Thyroid gland (tissue), 4 donors: Measurements from ENCODE around the gene SHC4.

Source experiments
- POLR2A ChIP-seq, 2 donors: fragments of 450-650 bp; IDR thresholded peaks; one replicate each; pipeline ENCODE4 v1.6.1; 2017; ENCODE audit warnings: antibody characterized with exemption in 2 of 2, mild to moderate bottlenecking in 2 of 2, moderate library complexity in 1 of 2
- TF ChIP-seq, protein P1 (sequence below), 6 experiments: fragments of 200-600 bp in 3 of 6; fragments of 450-650 bp in 3 of 6; sonication (generic) in 3 of 6; IDR thresholded peaks; one replicate each; pipeline ENCODE4 v1.5.1; 2016 to 2019; ENCODE audit warnings: antibody characterized with exemption in 6 of 6, mild to moderate bottlenecking in 2 of 6, inconsistent platforms in 1 of 6, moderate library complexity in 1 of 6

DNA sequence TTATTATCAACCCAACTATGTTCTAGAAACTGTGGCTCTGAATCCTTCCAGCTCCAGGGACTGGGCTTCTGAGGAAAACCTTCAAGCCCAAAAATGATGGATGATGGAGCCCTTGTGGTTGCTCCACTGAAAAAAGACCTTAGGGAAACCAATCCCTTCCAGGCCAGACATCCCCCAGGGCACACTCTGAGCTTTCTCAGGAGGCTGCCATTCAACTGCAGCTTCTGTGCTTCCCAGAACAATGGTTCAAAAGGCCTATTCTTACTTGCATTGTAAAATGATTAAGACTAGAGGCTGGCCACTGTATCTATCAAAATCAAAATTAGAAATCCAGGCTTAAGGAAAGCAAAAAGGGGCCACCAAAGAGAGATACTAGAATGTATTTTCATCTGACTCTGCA lies 58.5 kb downstream of the SHC4 start:
- TF ChIP-seq, protein P1, sequence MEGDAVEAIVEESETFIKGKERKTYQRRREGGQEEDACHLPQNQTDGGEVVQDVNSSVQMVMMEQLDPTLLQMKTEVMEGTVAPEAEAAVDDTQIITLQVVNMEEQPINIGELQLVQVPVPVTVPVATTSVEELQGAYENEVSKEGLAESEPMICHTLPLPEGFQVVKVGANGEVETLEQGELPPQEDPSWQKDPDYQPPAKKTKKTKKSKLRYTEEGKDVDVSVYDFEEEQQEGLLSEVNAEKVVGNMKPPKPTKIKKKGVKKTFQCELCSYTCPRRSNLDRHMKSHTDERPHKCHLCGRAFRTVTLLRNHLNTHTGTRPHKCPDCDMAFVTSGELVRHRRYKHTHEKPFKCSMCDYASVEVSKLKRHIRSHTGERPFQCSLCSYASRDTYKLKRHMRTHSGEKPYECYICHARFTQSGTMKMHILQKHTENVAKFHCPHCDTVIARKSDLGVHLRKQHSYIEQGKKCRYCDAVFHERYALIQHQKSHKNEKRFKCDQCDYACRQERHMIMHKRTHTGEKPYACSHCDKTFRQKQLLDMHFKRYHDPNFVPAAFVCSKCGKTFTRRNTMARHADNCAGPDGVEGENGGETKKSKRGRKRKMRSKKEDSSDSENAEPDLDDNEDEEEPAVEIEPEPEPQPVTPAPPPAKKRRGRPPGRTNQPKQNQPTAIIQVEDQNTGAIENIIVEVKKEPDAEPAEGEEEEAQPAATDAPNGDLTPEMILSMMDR (IDR thresholded peaks at IDR 0.05), result no peak
- no peak for TF ChIP-seq POLR2A (IDR thresholded peaks at IDR 0.05)
